ENCODE data around the gene TRIM40.
"Not testable (repeated sequence)": the region's sequence is repeated elsewhere in the genome, so short reads cannot be mapped to it uniquely, and the experiment has no call there.

Gene TRIM40

DNA sequence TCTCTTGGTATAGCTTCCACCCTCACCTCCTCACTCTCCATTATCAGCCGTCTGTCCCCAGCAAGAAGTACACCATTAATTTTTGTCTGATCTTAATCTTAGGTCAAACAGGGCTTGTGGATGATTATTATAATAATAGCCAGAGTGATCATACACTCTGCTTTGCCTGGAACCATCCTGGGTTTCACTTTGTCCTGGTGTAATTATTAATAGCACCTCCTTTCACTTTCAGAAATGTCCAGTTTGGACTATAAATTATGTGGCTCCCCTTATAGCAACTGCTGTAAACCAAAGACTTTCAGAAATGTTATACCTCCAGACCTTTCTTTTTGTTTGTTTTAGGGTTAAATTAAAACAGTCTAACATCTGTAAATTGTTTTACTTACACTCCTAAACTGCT lies 22.1 kb upstream of the TRIM40 start:
- DNase-seq (ENCODE audit: low read depth in 2 of 2) = no peak

DNA sequence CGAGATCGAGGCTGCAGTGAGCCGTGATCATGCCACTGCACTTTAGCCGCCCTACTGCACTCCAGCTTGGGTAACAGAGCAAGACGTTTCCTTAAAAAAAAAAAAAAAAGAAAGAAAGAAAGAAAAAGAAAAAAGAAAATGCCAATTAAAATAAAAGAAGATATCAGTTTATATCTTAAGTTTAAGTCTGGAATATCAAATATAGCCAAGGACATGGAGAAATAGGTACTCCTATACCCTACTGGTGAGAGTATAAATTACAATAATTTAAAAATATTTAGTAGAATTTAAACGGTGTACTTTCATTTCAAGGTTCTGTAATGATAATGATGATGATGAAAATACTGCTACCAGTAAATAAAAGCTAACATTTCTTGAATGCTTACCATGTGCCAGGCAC lies 19.2 kb upstream of the TRIM40 start:
- DNase-seq (ENCODE audit: low read depth in 2 of 2) = no peak

DNA sequence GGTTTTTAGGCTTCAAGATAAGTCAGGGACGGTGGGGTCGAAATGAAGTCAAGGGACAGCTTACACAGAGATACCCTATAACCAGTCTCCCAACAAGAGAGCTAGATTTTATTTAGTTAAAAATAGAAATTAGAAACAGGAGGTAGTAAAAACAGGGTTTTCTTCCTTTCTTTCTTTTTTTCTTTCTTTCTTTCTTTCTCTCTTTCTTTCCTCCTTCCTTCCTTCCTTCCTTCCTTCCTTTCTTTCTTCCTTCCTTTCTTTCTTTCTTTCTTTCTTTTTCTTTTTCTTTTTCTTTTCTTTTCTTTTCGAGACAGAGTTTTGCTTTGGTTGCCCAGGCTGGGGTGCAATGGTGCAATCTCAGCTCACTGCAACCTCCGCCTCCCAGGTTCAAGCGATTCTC lies 17.2 kb upstream of the TRIM40 start:
- DNase-seq (ENCODE audit: low read depth in 2 of 2) = not testable (repeated sequence)

DNA sequence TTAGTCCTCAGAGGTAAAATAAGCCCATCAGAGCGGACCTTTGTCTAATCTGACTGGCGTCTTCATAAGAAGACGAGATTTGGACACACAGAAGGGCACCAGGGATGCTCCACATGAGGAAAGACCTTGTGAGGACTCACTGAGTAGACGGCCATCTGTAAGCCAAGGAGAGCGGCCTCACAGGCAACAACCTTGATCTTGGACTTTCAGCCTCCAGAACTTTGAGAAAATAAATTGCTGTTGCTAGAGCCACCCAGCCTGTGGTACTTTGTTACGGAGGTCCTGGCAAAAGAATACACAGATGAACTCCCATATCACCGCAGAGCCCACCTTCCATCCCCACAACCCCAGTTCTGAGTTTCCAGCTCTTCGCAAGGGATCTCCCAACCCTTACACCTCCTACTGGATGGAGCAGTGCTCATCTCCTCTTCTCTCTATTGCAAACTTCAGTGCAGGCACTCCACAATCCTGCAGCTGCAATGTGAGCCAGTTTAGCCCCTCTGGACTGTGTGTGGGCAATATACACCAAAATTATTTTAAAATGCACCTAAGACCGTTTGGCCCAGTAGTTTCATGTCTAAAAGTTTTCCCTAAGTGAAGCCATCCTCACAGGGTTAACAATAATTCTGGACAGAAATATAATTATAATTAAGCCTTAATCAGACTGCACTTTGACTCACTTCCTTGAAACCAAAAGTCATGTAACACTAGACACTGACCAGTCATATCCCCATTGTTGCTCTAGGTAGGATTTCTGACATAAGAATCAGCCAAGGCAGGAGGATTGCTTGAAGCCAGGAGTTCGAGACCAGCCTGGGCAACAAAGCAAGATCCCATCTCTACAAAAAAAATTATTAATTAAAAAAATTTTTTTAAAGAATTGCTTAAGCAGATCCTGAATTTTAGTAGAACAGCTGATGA lies 14.2 kb upstream of the TRIM40 start:
- no peak for DNase-seq (ENCODE audit: low read depth in 2 of 2)

DNA sequence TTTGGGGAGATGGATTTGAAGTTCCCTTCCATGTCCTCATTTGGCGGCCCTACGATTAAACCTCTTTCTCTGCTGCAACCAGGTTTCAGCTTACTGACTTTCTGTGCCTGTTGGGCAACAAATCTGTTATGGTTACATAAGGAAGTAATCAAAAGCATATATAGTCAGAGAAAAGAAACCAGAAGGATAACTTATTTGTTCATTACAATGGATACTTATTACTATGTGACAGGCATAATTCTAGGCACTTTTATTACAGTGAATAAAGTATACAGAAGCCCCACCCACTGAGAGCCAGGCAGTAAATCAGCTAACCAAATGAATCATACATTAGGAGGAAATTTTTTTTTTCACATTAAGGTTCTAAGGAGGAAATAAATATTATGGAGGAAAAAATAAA lies 13.4 kb upstream of the TRIM40 start:
- no peak for DNase-seq (ENCODE audit: low read depth in 2 of 2)

DNA sequence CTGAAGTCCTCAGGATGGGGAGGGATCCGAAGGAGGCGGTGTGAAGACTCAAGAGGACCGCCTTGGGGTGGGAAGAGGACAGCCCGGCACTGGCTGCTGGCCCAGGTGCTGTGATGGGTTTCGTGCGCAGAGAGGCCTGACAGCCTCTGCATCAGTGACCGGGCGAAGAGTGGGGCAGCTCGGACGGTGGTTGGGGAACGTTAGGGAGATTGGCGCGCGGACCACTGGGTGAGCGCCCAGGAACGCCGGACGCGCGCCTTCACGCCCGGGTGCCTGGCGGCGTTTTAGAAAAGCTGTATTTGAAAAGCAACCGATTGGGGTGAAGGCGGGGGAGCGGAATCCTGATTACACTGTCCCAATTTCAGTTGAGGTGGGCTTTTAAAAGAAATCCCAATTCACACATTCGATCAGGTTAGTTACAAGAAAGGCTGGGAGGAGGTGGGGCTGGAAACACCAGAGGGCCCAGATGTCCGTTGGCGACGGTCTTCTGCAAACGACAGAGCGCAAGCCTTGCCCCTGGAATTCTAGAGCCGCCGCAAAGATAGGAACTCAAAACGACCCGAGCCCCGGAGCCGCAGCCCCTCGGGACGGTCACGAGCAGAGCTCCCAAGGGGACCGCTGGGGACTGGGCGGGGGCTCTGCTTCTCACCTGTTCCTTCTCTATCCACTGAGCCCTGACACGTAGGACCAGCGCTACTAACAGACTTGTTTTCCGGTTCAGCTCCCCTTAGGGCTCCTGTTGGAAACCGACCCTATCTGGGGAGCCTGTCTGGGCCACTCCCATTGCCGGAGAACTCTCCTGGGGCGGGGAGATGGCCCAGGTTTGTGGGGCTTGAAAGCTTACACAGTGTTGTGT lies 8.5 kb upstream of the TRIM40 start:
- no peak for DNase-seq (ENCODE audit: low read depth in 2 of 2)

DNA sequence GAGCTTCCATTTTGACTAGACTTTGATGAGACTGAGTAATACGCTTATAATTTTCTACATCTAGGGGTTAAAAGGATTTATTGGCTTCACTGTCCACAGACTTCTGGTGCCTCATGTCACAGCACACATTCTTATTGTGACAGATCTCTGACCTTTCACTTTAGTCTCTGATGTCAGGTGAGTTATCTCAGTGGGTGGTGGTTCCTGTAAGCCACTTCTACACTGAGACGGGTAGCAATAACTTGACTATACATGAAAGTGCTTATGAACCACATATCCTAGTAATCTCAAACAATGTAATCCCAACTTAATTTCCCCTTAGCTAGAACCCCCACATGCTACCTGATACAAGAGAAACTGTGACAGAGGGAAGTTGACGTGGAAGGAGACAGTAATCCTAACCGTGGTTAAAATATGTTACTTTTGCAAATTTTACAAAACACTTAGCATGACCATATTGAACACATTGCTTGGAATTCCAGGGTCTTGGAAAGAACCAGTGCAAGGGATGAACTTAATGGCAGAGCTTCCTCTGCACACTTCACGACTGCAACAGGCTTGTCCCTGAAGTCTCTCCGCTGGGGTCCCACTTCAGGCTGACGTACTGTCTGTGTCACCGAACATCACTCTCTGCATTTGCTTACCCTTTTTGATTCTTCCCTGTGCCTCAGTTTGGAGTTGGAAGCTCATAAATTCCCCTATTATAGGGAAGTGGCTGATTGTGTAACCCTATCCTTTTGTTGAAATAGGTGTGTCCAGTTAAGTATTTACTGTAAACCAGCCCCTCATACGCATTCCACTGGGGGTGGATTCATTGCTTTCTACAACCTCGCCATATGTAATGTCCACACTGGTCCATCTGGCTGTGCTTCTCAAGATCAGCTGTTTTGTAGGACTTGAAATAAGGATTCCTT lies 6.4 kb upstream of the TRIM40 start:
- no peak for DNase-seq (ENCODE audit: low read depth in 2 of 2)

DNA sequence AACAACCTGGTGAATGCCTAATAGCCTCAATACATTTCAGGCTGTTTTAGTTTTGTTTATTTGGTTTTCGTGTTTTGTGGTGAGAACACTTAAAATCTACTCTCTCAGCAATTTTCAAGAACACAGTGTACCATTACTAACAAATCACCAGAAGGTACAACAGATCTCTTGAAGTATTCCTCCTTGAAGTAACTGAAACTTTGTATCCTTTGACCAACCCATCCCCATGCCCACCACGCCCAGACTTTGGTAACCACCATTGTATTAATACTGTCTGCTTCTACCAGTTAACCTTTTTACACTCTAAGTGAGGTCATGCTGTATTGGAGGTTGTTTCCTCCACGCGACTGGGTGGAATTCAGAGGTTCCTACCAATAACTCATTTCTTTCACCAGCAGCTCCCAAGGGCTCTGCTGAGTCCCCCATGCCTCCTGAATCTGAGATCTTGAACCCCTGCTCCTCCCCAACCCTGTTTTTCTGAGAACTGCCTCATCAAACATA lies 5.7 kb upstream of the TRIM40 start:
- no peak for DNase-seq (ENCODE audit: low read depth in 2 of 2)

DNA sequence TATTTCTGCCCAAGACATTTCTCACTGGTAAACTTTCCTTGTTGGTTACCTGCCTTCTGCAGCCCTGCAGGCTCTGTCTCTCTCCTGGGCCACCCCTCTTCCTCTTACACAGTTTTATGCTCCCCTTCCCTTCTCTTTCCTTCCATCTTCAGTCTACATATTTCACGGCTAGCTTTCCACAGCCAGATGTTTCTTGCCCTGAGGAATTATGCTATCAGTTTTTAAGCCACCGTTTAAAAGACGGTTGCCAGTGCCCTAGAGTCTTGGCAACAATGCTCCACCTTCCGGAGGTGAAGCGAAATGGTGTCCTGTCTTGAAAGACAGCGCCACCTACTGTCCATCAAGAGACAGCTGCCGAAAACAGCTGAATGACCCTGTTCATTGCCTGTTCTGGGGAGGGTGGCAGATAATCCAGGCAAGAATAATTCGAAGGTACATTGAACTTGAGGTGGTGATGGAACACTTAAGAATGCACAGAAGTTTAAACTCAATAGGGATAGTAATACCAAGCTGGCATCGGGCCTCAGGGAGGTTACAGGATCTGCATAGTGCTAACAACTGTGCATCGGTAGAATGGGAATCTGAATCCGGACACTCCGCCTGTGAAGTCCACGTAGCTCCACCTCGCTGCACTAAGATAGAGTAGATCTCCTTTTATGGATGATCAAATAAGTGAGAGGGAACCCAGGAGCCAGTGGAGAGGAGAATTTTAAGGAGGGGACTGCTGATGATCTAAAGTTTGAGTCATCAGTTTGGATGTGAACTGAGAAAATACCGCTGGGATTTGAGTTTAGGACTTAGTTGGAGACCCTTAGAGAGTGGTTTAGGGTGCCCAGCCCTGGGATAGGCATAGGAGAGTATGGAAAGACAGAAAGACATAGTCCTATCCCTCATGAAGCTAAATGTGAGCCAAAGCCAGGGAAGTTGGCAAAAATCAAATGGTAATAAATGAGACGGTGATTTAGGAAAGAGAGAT lies 4.8 kb upstream of the TRIM40 start:
- DNase-seq (ENCODE audit: low read depth in 2 of 2) = peak; percentile 48 to 49

DNA sequence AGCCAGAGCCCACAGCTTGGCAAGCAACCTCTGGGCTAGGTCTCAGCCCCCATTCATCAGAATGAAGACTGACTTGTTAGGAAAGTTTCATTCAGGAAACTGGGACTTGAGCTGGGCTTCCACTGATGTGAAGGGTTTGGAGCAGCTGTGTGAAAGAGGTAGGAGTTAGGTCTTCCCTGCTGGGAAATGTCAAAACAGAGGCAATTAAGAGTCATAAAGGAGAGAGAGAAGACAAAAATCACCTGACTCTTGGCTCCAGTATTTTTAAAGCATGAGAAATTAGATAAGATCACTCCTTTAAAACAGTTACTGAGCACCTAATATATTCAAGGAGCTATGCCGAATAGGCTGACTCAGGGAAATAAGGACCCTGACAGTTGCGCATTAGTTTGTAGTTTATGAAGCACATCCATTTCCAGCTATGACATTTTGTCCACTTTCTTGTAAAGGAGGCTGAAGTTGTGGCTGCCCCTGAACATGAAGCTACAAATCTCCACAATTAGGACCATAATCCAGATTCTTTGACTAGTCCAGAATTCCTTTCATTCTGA lies 3.9 kb upstream of the TRIM40 start:
- no peak for DNase-seq (ENCODE audit: low read depth in 2 of 2)

DNA sequence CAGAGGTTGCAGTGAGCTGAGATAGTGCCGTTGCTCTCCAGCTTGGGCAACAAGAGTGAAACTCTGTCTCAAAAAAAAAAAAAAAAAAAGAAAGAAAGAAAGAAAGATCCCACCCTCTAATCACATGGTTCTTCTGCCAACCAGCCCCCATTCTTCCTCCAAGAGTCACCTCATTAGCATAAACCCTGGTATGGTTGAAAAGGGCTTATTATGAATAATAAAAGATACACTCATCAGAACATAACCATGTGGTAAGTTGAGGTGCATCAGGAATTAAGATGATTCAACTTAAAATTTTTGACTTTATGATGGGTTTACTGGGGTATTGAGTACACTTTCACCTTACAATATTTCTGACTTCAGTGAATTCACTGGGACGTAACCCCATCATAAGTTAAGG lies 793 bp upstream of the TRIM40 start:
- no peak for DNase-seq (ENCODE audit: low read depth in 2 of 2)

DNA sequence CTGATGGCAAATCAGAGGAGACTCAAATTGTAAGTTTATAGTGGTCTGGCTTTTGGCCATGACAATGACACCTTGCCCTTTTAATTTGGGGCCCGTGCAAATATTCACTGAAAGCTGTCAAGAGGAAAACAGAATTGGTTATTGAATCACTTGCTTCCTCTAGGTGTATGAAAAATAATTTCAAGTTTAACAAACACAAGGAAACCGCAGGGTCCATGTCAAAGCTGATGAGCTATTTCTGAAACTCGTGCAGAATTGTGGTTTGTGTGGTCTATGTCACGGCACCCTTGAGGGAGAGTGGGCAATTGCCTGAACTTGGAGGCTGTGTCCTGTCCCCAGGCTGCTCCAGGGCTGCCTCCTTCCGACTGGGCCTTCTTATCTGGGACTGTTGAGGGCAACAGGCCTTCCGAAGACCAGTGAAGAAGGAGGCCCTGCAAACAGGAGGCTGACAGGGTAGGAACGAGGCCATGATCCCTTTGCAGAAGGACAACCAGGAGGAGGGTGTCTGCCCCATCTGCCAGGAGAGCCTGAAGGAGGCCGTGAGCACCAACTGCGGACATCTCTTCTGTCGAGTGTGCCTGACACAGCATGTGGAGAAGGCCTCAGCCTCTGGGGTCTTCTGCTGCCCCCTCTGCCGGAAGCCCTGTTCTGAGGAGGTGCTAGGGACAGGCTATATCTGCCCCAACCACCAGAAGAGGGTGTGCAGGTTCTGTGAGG lies 788 bp downstream of the TRIM40 start:
- DNase-seq (ENCODE audit: low read depth in 2 of 2) = no peak

DNA sequence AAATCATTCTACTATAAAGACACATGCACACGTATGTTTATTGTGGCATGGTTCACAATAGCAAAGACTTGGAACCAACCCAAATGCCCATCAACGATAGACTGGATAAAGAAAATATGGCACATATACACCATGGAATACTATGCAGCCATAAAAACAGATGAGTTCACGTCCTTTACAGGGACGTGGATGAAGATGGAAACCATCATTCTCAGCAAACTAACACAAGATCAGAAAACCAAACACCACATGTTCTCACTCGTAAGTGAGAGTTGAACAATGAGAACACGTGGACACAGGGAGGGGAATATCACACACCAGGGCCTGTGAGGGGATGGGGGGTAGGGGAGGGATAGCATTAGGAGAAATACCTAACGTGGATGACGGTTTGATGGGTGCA lies 4.3 kb downstream of the TRIM40 start:
- not testable (repeated sequence) for DNase-seq (ENCODE audit: low read depth in 2 of 2)

DNA sequence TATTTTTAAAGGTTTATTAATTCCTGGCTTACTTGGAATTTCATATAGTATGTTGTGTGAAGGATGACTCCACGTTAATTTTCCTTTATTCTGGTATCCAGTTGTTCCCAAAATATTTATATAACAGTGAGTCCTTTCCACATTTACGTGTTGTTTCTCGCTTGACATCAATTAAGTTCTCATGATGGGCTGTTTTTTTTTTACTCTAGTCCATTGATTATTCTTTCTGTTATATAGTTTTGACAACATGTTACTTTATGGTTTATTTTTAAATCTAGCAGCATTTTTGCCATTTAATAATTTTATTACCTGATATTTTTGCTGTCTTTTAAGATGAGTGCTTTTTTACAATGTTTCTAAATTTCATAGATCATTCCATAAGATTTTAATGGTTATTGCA lies 6.7 kb downstream of the TRIM40 start:
- no peak for DNase-seq (ENCODE audit: low read depth in 2 of 2)

DNA sequence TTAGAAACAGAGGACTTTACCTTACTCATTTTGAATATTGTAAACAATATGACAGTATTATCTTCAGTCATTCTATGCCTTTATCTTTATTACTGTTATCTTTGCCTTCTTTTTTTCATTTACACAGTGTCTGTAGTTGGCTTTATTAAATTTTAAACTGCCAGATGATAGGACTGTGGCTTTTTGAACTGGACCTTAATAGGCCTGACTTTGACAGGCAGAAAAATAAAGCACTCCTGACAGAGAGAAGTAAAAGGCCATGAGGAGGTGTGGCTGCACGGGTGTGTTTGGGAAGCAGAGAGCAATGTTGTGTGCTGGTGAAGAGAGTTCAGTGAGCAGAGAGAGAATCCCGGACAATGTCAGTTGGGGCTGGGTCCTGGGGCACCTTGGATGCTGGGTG lies 7.8 kb downstream of the TRIM40 start:
- no peak for DNase-seq (ENCODE audit: low read depth in 2 of 2)

DNA sequence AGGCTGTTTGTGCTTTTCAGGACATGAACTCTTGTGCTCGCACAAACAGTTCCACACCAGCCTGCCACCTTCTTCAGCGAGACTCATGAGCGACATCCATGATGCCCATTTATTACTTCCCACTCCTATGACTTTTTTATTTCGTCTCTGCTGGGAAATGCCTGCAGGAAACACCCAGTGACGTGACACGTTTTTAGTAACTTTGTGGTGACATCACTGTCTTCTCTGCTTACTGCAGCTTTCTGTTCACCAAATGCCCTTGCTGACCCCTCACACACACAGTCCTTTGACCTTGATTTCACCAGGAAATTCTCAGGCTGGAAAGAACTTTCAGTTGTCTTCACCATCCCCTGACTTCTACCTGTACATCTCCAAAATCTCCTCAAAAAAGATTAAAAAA lies 8.9 kb downstream of the TRIM40 start:
- DNase-seq (ENCODE audit: low read depth in 2 of 2) = no peak

DNA sequence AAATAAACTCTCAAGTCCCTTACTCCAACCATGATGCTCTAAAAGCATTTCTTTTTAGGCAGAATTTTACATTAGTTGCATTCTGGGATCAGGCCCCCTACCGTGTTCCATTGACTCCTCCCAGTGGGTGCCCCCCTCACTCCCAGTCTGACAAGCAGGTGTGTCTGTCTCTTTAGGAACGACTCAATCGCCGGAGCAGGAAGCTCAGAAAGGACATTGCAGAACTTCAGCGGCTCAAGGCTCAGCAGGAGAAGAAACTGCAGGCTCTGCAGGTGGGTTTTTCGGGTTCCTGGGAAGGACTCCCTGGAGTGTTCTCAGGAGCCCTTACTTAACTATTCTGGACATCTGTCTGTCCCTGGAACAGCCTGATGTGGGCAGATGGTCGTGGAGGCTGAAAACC lies 9.9 kb downstream of the TRIM40 start:
- no peak for DNase-seq (ENCODE audit: low read depth in 2 of 2)

DNA sequence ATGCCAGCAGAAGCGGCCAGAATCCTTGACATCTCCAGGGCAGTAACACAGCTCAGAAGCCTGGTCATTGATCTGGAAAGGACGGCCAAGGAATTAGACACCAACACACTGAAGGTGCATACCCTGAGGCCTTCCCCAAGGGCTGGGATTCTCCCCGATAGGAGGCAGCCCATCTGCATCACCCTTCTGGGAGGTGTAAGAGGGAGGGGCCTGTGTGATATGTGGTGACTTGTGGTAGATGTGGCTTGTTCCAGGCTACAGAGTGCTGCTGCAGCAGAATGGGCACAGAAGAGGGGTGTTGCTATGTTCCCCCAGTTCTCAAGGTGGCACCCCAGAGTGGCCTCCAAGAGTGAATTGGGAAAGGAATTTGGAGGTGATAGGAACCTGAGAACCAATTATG lies 11.2 kb downstream of the TRIM40 start:
- no peak for DNase-seq (ENCODE audit: low read depth in 2 of 2)

DNA sequence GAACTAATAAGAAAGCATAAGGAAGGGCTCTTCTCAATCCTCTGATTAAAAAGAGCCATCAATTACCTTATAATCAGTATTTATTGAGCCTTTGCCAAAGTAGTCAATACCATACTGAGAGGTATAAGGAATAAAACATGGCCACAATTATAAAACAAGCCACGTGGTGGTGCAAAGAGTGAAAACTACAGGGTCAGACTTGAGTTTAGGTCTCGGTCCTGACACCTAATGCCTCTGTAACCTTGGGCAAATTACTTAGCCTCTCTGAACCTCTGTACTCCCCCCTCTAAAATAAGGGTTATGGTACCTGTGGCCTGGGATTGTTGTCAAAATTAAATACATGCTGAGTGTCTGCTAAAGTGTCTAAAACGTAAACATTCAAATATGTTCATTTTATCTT lies 13.3 kb downstream of the TRIM40 start:
- DNase-seq (ENCODE audit: low read depth in 2 of 2) = no peak
